Measurements from ENCODE around the gene CMC4. TPM values are rescaled to one million over a fixed set of nuclear protein-coding genes. Genes with fewer than 3 reads are reported as not detected.

The CMC4 gene
- total RNA-seq, 1 experiment from 2014 or later, result 13.0 TPM

DNA sequence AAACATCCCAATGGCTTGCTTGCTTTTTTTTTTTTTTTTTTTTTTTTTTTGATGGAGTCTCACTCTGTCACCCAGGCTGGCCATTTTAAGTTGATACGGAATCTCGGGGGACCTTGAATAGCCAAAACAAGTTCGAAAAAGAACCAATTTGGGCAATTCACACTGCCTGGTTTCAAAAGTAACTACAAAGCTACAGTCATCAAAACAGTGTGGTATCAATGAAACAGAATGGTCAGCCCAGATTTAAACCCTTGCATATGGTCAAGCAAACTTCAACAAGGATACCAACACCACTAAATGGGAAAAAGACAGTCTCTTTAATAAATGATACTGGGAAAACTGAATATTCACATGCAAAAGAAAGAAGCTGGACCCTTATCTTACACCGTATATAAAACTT lies 42.2 kb upstream of the CMC4 start:
- no TSS peak for BruUV-seq (replicated peaks)
- POLR2A ChIA-PET, result no interaction called here
- CTCF ChIA-PET, result no interaction called here
- Histone ChIP-seq H3K27me3 (ENCODE audit: control insufficient read depth, insufficient read depth, low read length) (no peaks in the 10 kb centered on the region), H3K9me3 (ENCODE audit: control insufficient read depth, insufficient read depth, low read depth, low read length) (no peaks in the 10 kb centered on the region), H3K4me1 (ENCODE audit: control insufficient read depth, insufficient read depth, low read length) (no peaks in the 10 kb centered on the region), H3K27ac (ENCODE audit: low read length) (no peak overlapping the region), H3K36me3 (ENCODE audit: control insufficient read depth, insufficient read depth, low read length) (no peaks in the 10 kb centered on the region; the same call in 1 of the 2 replicates), H3K4me3 (ENCODE audit: low read depth in 2 of 2, low read length in 2 of 2) (no peak overlapping the region)
- TF ChIP-seq TCF7L2 (IDR thresholded peaks at IDR 0.05; ENCODE audit: low read depth, low read length) (no peak), POLR2AphosphoS5 (IDR thresholded peaks at IDR 0.05; ENCODE audit: low read depth, low read length) (no peak), SIN3A (IDR thresholded peaks at IDR 0.05; ENCODE audit: borderline replicate concordance, insufficient read depth, low read depth, low read length) (no peak)
- TF ChIP-seq, protein P1, sequence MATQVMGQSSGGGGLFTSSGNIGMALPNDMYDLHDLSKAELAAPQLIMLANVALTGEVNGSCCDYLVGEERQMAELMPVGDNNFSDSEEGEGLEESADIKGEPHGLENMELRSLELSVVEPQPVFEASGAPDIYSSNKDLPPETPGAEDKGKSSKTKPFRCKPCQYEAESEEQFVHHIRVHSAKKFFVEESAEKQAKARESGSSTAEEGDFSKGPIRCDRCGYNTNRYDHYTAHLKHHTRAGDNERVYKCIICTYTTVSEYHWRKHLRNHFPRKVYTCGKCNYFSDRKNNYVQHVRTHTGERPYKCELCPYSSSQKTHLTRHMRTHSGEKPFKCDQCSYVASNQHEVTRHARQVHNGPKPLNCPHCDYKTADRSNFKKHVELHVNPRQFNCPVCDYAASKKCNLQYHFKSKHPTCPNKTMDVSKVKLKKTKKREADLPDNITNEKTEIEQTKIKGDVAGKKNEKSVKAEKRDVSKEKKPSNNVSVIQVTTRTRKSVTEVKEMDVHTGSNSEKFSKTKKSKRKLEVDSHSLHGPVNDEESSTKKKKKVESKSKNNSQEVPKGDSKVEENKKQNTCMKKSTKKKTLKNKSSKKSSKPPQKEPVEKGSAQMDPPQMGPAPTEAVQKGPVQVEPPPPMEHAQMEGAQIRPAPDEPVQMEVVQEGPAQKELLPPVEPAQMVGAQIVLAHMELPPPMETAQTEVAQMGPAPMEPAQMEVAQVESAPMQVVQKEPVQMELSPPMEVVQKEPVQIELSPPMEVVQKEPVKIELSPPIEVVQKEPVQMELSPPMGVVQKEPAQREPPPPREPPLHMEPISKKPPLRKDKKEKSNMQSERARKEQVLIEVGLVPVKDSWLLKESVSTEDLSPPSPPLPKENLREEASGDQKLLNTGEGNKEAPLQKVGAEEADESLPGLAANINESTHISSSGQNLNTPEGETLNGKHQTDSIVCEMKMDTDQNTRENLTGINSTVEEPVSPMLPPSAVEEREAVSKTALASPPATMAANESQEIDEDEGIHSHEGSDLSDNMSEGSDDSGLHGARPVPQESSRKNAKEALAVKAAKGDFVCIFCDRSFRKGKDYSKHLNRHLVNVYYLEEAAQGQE (IDR thresholded peaks at IDR 0.05; ENCODE audit: insufficient read depth in 1 of 2, low read depth in 2 of 2, low read length in 1 of 2), result no peak
- TF ChIP-seq, protein P2, sequence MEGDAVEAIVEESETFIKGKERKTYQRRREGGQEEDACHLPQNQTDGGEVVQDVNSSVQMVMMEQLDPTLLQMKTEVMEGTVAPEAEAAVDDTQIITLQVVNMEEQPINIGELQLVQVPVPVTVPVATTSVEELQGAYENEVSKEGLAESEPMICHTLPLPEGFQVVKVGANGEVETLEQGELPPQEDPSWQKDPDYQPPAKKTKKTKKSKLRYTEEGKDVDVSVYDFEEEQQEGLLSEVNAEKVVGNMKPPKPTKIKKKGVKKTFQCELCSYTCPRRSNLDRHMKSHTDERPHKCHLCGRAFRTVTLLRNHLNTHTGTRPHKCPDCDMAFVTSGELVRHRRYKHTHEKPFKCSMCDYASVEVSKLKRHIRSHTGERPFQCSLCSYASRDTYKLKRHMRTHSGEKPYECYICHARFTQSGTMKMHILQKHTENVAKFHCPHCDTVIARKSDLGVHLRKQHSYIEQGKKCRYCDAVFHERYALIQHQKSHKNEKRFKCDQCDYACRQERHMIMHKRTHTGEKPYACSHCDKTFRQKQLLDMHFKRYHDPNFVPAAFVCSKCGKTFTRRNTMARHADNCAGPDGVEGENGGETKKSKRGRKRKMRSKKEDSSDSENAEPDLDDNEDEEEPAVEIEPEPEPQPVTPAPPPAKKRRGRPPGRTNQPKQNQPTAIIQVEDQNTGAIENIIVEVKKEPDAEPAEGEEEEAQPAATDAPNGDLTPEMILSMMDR (IDR thresholded peaks at IDR 0.05), result no peak
- intact Hi-C loops (cut with micrococcal nuclease; ENCODE audit: unreplicated experiment), result no loop called here
- ATAC-seq (no peak), DNase-seq (ENCODE audit: low read depth, low spot score) (no peak)
- in situ Hi-C loops (cut with HindIII; ENCODE audit: low pct_unique_long_range_greater_than_20kb, low sequenced_read_pairs), result no loop called here

DNA sequence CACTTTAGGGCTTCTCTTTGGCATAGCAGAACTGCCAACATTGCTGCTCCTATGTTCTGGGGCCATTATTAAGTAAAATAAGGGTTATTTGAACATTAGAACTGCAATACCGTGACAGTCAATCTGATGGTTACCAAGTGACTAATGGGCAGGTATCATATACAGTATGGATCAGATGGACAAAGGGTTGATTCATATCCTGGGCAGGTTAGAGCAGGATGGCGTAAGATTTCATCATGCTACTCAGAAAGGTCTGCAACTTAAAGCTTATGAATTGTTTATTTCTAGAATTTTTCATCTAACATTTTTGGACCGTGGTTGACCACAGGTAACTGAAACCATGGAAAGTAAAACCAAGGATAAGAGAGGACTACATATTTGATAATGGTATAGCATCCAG lies 41.2 kb upstream of the CMC4 start:
- H3K36me3 ChIP-seq (ENCODE audit: control insufficient read depth, insufficient read depth, low read length), result no peaks in the 10 kb centered on the region; the same call in 1 of the 2 replicates
- H3K4me3 ChIP-seq (ENCODE audit: low read depth in 2 of 2, low read length in 2 of 2), result no peak overlapping the region
- CTCF ChIA-PET, result no interaction called here
- intact Hi-C loops (cut with micrococcal nuclease; ENCODE audit: unreplicated experiment), result no loop called here
- no TSS peak for BruUV-seq (replicated peaks)
- H3K4me1 ChIP-seq (ENCODE audit: control insufficient read depth, insufficient read depth, low read length), result no peaks in the 10 kb centered on the region
- TF ChIP-seq, protein P1 (IDR thresholded peaks at IDR 0.05; ENCODE audit: insufficient read depth in 1 of 2, low read depth in 2 of 2, low read length in 1 of 2), result no peak
- TF ChIP-seq POLR2AphosphoS5 (IDR thresholded peaks at IDR 0.05; ENCODE audit: low read depth, low read length) (no peak), SIN3A (IDR thresholded peaks at IDR 0.05; ENCODE audit: borderline replicate concordance, insufficient read depth, low read depth, low read length) (no peak), TCF7L2 (IDR thresholded peaks at IDR 0.05; ENCODE audit: low read depth, low read length) (no peak)
- TF ChIP-seq, protein P2 (IDR thresholded peaks at IDR 0.05), result no peak
- ATAC-seq (no peak), DNase-seq (ENCODE audit: low read depth, low spot score) (no peak)
- H3K27me3 ChIP-seq (ENCODE audit: control insufficient read depth, insufficient read depth, low read length), result no peaks in the 10 kb centered on the region
- POLR2A ChIA-PET, result no interaction called here
- H3K27ac ChIP-seq (ENCODE audit: low read length), result no peak overlapping the region
- no peaks in the 10 kb centered on the region for H3K9me3 ChIP-seq (ENCODE audit: control insufficient read depth, insufficient read depth, low read depth, low read length)
- in situ Hi-C loops (cut with HindIII; ENCODE audit: low pct_unique_long_range_greater_than_20kb, low sequenced_read_pairs), result no loop called here

Measured in Panc1 (cell line).